Stimulated activated CD8-positive, alpha-beta memory T cell treated with anti-CD3 and anti-CD28 coated beads, Interleukin-4, amount 100 ng/mL, for 48 hours (primary cell): ENCODE data around the gene TAS1R2.
"Not testable (repeated sequence)": the region's sequence is repeated elsewhere in the genome, so short reads cannot be mapped to it uniquely, and the experiment has no call there.

ENCODE experiments used
- DNase-seq: peaks from one replicate; pipeline ENCODE4 v3.0.0-alpha.2; 2020

TAS1R2 gene

GRCh38 chr1:18868354-18868753, 8.9 kb upstream of the TAS1R2 start:
- no peak for DNase-seq

GRCh38 chr1:18866846-18867245, 7.4 kb upstream of the TAS1R2 start:
- no peak for DNase-seq

- DNase-seq: no peak
Observed at GRCh38 chr1:18866314-18866713, 6.9 kb upstream of the TAS1R2 start.

- no peak for DNase-seq
Observed at GRCh38 chr1:18865176-18865575, 5.7 kb upstream of the TAS1R2 start.

GRCh38 chr1:18861590-18861989, 2.1 kb upstream of the TAS1R2 start:
- DNase-seq: no peak

GRCh38 chr1:18861082-18861481, 1.6 kb upstream of the TAS1R2 start:
- no peak for DNase-seq

- no peak for DNase-seq
Observed at GRCh38 chr1:18858070-18858688, 1.3 kb downstream of the TAS1R2 start.

GRCh38 chr1:18856435-18856834, 3.0 kb downstream of the TAS1R2 start:
- no peak for DNase-seq

- no peak for DNase-seq
Observed at GRCh38 chr1:18855573-18855972, 3.9 kb downstream of the TAS1R2 start.

- no peak for DNase-seq
Observed at GRCh38 chr1:18854331-18855025, 5.0 kb downstream of the TAS1R2 start.

GRCh38 chr1:18852501-18852900, 7.0 kb downstream of the TAS1R2 start:
- no peak for DNase-seq

GRCh38 chr1:18849261-18849711, 10.2 kb downstream of the TAS1R2 start:
- DNase-seq: no peak

- DNase-seq: not testable (repeated sequence)
Observed at GRCh38 chr1:18847723-18848122, 11.7 kb downstream of the TAS1R2 start.

- DNase-seq: no peak
Observed at GRCh38 chr1:18840145-18840544, 19.3 kb downstream of the TAS1R2 start.

GRCh38 chr1:18836654-18837053, 22.8 kb downstream of the TAS1R2 start:
- DNase-seq: no peak

- DNase-seq: not testable (repeated sequence)
Observed at GRCh38 chr1:18832319-18832718, 27.1 kb downstream of the TAS1R2 start.

- DNase-seq: no peak
Observed at GRCh38 chr1:18831656-18832055, 27.8 kb downstream of the TAS1R2 start.

- DNase-seq: no peak
Observed at GRCh38 chr1:18830596-18830995, 28.9 kb downstream of the TAS1R2 start.

GRCh38 chr1:18829671-18830070, 29.8 kb downstream of the TAS1R2 start:
- DNase-seq: no peak

GRCh38 chr1:18828224-18828623, 31.2 kb downstream of the TAS1R2 start:
- no peak for DNase-seq

GRCh38 chr1:18823438-18823837, 36.0 kb downstream of the TAS1R2 start:
- no peak for DNase-seq

- DNase-seq: peak; percentile 85
Observed at GRCh38 chr1:18820791-18821641, 38.4 kb downstream of the TAS1R2 start.

GRCh38 chr1:18819986-18820790, 39.3 kb downstream of the TAS1R2 start:
- no peak for DNase-seq
